CD4-positive, alpha-beta T cell treated with Interleukin-15 for 4 hours (primary cell): ENCODE data around the gene CENPB.

Experiments used
- DNase-seq: peaks from one replicate; pipeline ENCODE4 v3.0.0-alpha.2; 2020; ENCODE audit warnings: low spot score

CENPB gene

GRCh38 chr20:3788685-3789155 lies 2.2 kb upstream of the CENPB start:
- DNase-seq: no peak

- no peak for DNase-seq
Observed at GRCh38 chr20:3787324-3788014, 929 bp upstream of the CENPB start.

GRCh38 chr20:3786126-3786484 lies 435 bp downstream of the CENPB start:
- DNase-seq: peak; percentile 30

- no peak for DNase-seq
Observed at GRCh38 chr20:3785240-3786125, 1.1 kb downstream of the CENPB start.

GRCh38 chr20:3784863-3785239 lies 1.7 kb downstream of the CENPB start:
- no peak for DNase-seq

GRCh38 chr20:3784216-3784853 lies 2.2 kb downstream of the CENPB start:
- no peak for DNase-seq

GRCh38 chr20:3783511-3784195 lies 2.9 kb downstream of the CENPB start:
- no peak for DNase-seq

GRCh38 chr20:3783068-3783489 lies 3.5 kb downstream of the CENPB start:
- DNase-seq: no peak

- no peak for DNase-seq
Observed at GRCh38 chr20:3782597-3782996, 3.9 kb downstream of the CENPB start.

GRCh38 chr20:3781153-3781910 lies 5.2 kb downstream of the CENPB start, which contains the start of gene SPEF1:
SPEF1 (minus strand) TSS chr20:3781448; CDS start chr20:3781287, 161 bp downstream.
- DNase-seq: peak; percentile 70

GRCh38 chr20:3778976-3779375 lies 7.6 kb downstream of the CENPB start:
- no peak for DNase-seq

GRCh38 chr20:3777716-3778629 lies 8.6 kb downstream of the CENPB start:
- DNase-seq: peak; percentile 38

GRCh38 chr20:3777381-3777715 lies 9.2 kb downstream of the CENPB start:
- DNase-seq: peak; percentile 16

GRCh38 chr20:3775457-3776108 lies 11.0 kb downstream of the CENPB start:
- DNase-seq: no peak

- no peak for DNase-seq
Observed at GRCh38 chr20:3771552-3772058, 14.9 kb downstream of the CENPB start.

- peak; percentile 78 for DNase-seq
Observed at GRCh38 chr20:3768342-3769130, 18.0 kb downstream of the CENPB start.

GRCh38 chr20:3767427-3768341 lies 18.9 kb downstream of the CENPB start, which contains the start of gene ADISSP:
ADISSP (minus strand) TSS chr20:3767753; CDS start chr20:3760100, 7,653 bp downstream.
- DNase-seq: peak; percentile 98

- no peak for DNase-seq
Observed at GRCh38 chr20:3767110-3767426, 19.5 kb downstream of the CENPB start.
